DND-41 (cell line): ENCODE measurements around the gene NKD2.

Source experiments
- ATAC-seq: fragments of 200-7000 bp; cut with Tn5 transposase; 3 replicates; pipeline ENCODE4 v1.9.1; 2021; ENCODE audit warnings: low read depth; ENCODE audit not compliant: insufficient read depth
- DNase-seq: peaks from one replicate; pipeline ENCODE4 v3.0.0-alpha.2; 2020
- H2AFZ ChIP-seq: 2 replicates; pipeline ENCODE4 v1.6.0; 2012; ENCODE audit warnings: low read depth, low read length
- H3K27ac ChIP-seq: 2 replicates; pipeline ENCODE4 v1.5.1; 2012; ENCODE audit warnings: low read length, inconsistent platforms
- H3K27me3 ChIP-seq: fragments of 200-600 bp; sonication (generic); 2 replicates; pipeline ENCODE4 v1.6.0; 2012; ENCODE audit warnings: low read length, mild to moderate bottlenecking, inconsistent platforms; ENCODE audit not compliant: insufficient read depth, poor library complexity
- H3K36me3 ChIP-seq: 2 replicates; pipeline ENCODE4 v1.5.1; 2012; ENCODE audit warnings: low read length, inconsistent platforms; ENCODE audit not compliant: insufficient read depth
- H3K4me1 ChIP-seq: 2 replicates; pipeline ENCODE4 v1.5.1; 2012; ENCODE audit warnings: mild to moderate bottlenecking, low read length; ENCODE audit not compliant: insufficient read depth
- H3K4me2 ChIP-seq: 2 replicates; pipeline ENCODE4 v1.6.0; 2012; ENCODE audit warnings: mild to moderate bottlenecking, moderate library complexity, low read length, inconsistent platforms; ENCODE audit not compliant: insufficient read depth
- H3K4me3 ChIP-seq, 2 experiments: fragments of 200-600 bp in 1 of 2; shearing (Covaris generic) in 1 of 2; 2 replicates each; pipeline ENCODE4 v1.5.1; 2012 to 2016; ENCODE audit warnings: inconsistent platforms in 2 of 2, low read length in 2 of 2, mild to moderate bottlenecking in 2 of 2, low read depth in 1 of 2, moderate library complexity in 1 of 2
- H3K79me2 ChIP-seq: 2 replicates; pipeline ENCODE4 v1.6.0; 2012; ENCODE audit warnings: low read length, inconsistent platforms; ENCODE audit not compliant: insufficient read depth
- H3K9ac ChIP-seq: 2 replicates; pipeline ENCODE4 v1.6.0; 2012; ENCODE audit warnings: low read depth, mild to moderate bottlenecking, inconsistent platforms, low read length, moderate library complexity
- H3K9me3 ChIP-seq: 2 replicates; pipeline ENCODE4 v1.5.1; 2012; ENCODE audit warnings: low read length, moderate library complexity, mild to moderate bottlenecking, inconsistent platforms; ENCODE audit not compliant: insufficient read depth, severe bottlenecking
- H4K20me1 ChIP-seq: 2 replicates; pipeline ENCODE4 v1.6.0; 2012; ENCODE audit warnings: low read length; ENCODE audit not compliant: insufficient read depth
- CTCF ChIP-seq: IDR thresholded peaks from 2 replicates; pipeline ENCODE4 v1.5.1; 2012; ENCODE audit warnings: borderline replicate concordance, low read length, moderate library complexity, mild to moderate bottlenecking; ENCODE audit not compliant: poor library complexity, severe bottlenecking; ENCODE audit errors: extremely low read depth
- EZH2 ChIP-seq: IDR thresholded peaks from 3 replicates; pipeline ENCODE4 v1.6.1; 2012; ENCODE audit warnings: borderline replicate concordance, low read depth, mild to moderate bottlenecking, moderate library complexity, low read length, inconsistent platforms; ENCODE audit not compliant: severe bottlenecking

NKD2 gene

GRCh38 chr5:1052076-1052475, 43.5 kb downstream of the NKD2 start:
- Histone ChIP-seq H2AFZ (no peak overlapping the region), H3K36me3 (no peaks in the 10 kb centered on the region), H3K9ac (no peak overlapping the region), H4K20me1 (peaks cover 4% of the 10 kb centered on the region), H3K4me2 (no peak overlapping the region), H3K27me3 (no peaks in the 10 kb centered on the region), H3K27ac (no peak overlapping the region), H3K79me2 (no peaks in the 10 kb centered on the region), H3K4me3 (no peak overlapping the region), H3K4me1 (no peaks in the 10 kb centered on the region), H3K9me3 (no peaks in the 10 kb centered on the region)
- ATAC-seq (no peak), DNase-seq (no peak)
- no peak for TF ChIP-seq CTCF
- no peak for TF ChIP-seq EZH2

- H2AFZ ChIP-seq = no peak overlapping the region
- H3K4me2 ChIP-seq = no peak overlapping the region
- no peaks in the 10 kb centered on the region for H3K79me2 ChIP-seq
- H3K27me3 ChIP-seq = no peaks in the 10 kb centered on the region
- no peak for DNase-seq
- no peak overlapping the region for H3K27ac ChIP-seq
- H3K36me3 ChIP-seq = no peaks in the 10 kb centered on the region
- no peaks in the 10 kb centered on the region for H3K4me1 ChIP-seq
- no peak; the same call in 2 of the 3 replicates for ATAC-seq
- H4K20me1 ChIP-seq = peaks cover 4% of the 10 kb centered on the region
- H3K9ac ChIP-seq = no peak overlapping the region
- no peaks in the 10 kb centered on the region for H3K9me3 ChIP-seq
- H3K4me3 ChIP-seq = no peak overlapping the region
- TF ChIP-seq CTCF = peak; percentile 13
- no peak for TF ChIP-seq EZH2
Measured at GRCh38 chr5:1052641-1053390, 44.2 kb downstream of the NKD2 start.

- Histone ChIP-seq H3K27me3 (no peaks in the 10 kb centered on the region), H3K4me3 (no peak overlapping the region), H2AFZ (no peak overlapping the region), H3K4me2 (no peak overlapping the region), H3K79me2 (no peaks in the 10 kb centered on the region), H3K27ac (no peak overlapping the region), H3K9me3 (no peaks in the 10 kb centered on the region), H4K20me1 (peaks cover 4% of the 10 kb centered on the region), H3K9ac (no peak overlapping the region), H3K4me1 (no peaks in the 10 kb centered on the region), H3K36me3 (no peaks in the 10 kb centered on the region)
- DNase-seq (no peak), ATAC-seq (no peak)
- TF ChIP-seq EZH2 (no peak), CTCF (no peak)
Measured at GRCh38 chr5:1053391-1054017, 44.9 kb downstream of the NKD2 start.
